H9 (cell line): ENCODE results near the gene TCF15. TPM values are rescaled to one million over a fixed set of nuclear protein-coding genes. Genes with fewer than 3 reads are reported as not detected.

Experiments used
- DNase-seq: peaks from one replicate; pipeline ENCODE4 v3.0.0-alpha.2; 2017
- H2AFZ ChIP-seq: one replicate; pipeline ENCODE4 v1.6.1; 2013; ENCODE audit warnings: mild to moderate bottlenecking, low read length, control low read depth, moderate library complexity
- H2AK5ac ChIP-seq: 2 replicates; pipeline ENCODE4 v1.6.1; 2013; ENCODE audit warnings: low read length, control low read depth, mixed read lengths; ENCODE audit not compliant: insufficient read length
- H2BK120ac ChIP-seq: one replicate; pipeline ENCODE4 v1.6.1; 2013; ENCODE audit warnings: low read depth, mild to moderate bottlenecking, low read length, control low read depth, inconsistent platforms; ENCODE audit not compliant: poor library complexity, severe bottlenecking
- H2BK12ac ChIP-seq: 2 replicates; pipeline ENCODE4 v1.6.1; 2013; ENCODE audit warnings: low read length, control low read depth, mixed read lengths, low read depth; ENCODE audit not compliant: insufficient read length
- H2BK15ac ChIP-seq: 2 replicates; pipeline ENCODE4 v1.6.1; 2013; ENCODE audit warnings: low read depth, low read length, control low read depth
- H2BK20ac ChIP-seq: one replicate; pipeline ENCODE4 v1.6.1; 2013; ENCODE audit warnings: low read depth, mild to moderate bottlenecking, low read length, control low read depth, inconsistent platforms; ENCODE audit not compliant: poor library complexity, severe bottlenecking
- H2BK5ac ChIP-seq: 2 replicates; pipeline ENCODE4 v1.6.1; 2013; ENCODE audit warnings: low read length, control low read depth, mixed read lengths; ENCODE audit not compliant: insufficient read length
- H3K14ac ChIP-seq: 2 replicates; pipeline ENCODE4 v1.6.1; 2013; ENCODE audit warnings: low read length, control low read depth; ENCODE audit not compliant: insufficient read depth
- H3K18ac ChIP-seq: 2 replicates; pipeline ENCODE4 v1.6.1; 2013; ENCODE audit warnings: low read depth, mild to moderate bottlenecking, mixed read lengths, low read length, control low read depth; ENCODE audit not compliant: insufficient read length
- H3K23ac ChIP-seq: 2 replicates; pipeline ENCODE4 v1.6.1; 2013; ENCODE audit warnings: low read length, control low read depth, mixed read lengths, low read depth; ENCODE audit not compliant: insufficient read length
- H3K23me2 ChIP-seq: 2 replicates; pipeline ENCODE4 v1.6.1; 2013; ENCODE audit warnings: low read depth, mild to moderate bottlenecking, mixed read lengths, low read length, control low read depth; ENCODE audit not compliant: insufficient read length, poor library complexity, severe bottlenecking
- H3K27ac ChIP-seq: 2 replicates; pipeline ENCODE4 v1.5.1; 2013; ENCODE audit warnings: low read length, control low read depth, mixed read lengths, low read depth; ENCODE audit not compliant: insufficient read length
- H3K27me3 ChIP-seq: 2 replicates; pipeline ENCODE4 v1.6.1; 2013; ENCODE audit warnings: low read length, control low read depth, inconsistent platforms; ENCODE audit not compliant: insufficient read depth
- H3K4ac ChIP-seq: 2 replicates; pipeline ENCODE4 v1.6.1; 2013; ENCODE audit warnings: low read depth, mild to moderate bottlenecking, control low read depth, inconsistent platforms, low read length, moderate library complexity
- H3K4me1 ChIP-seq: 2 replicates; pipeline ENCODE4 v1.6.1; 2013; ENCODE audit warnings: low read length, control low read depth, inconsistent platforms; ENCODE audit not compliant: insufficient read depth
- H3K4me2 ChIP-seq: 2 replicates; pipeline ENCODE4 v1.6.1; 2013; ENCODE audit warnings: low read length, control low read depth, mixed read lengths; ENCODE audit not compliant: insufficient read length, insufficient read depth
- H3K56ac ChIP-seq: 2 replicates; pipeline ENCODE4 v1.6.1; 2013; ENCODE audit warnings: low read depth, mild to moderate bottlenecking, mixed read lengths, low read length, control low read depth; ENCODE audit not compliant: insufficient read length
- H3K79me1 ChIP-seq: 2 replicates; pipeline ENCODE4 v1.6.1; 2013; ENCODE audit warnings: low read depth, mild to moderate bottlenecking, moderate library complexity, low read length, control low read depth, inconsistent platforms; ENCODE audit not compliant: insufficient read depth, poor library complexity, severe bottlenecking
- H3K79me2 ChIP-seq: 2 replicates; pipeline ENCODE4 v1.6.1; 2013; ENCODE audit warnings: low read length, control low read depth, inconsistent platforms; ENCODE audit not compliant: insufficient read depth
- H3K9ac ChIP-seq: 2 replicates; pipeline ENCODE4 v1.6.1; 2013; ENCODE audit warnings: low read length, control low read depth, mixed read lengths; ENCODE audit not compliant: insufficient read length; ENCODE audit errors: extremely low read depth
- H3K9me3 ChIP-seq: one replicate; pipeline ENCODE4 v1.6.1; 2013; ENCODE audit warnings: low read depth, low read length, inconsistent platforms; ENCODE audit not compliant: control insufficient read depth
- H3T11ph ChIP-seq: one replicate; pipeline ENCODE4 v1.6.1; 2013; ENCODE audit warnings: mild to moderate bottlenecking, low read length, control low read depth, inconsistent platforms
- H4K20me1 ChIP-seq: one replicate; pipeline ENCODE4 v1.6.1; 2013; ENCODE audit not compliant: control insufficient read depth, insufficient read length, insufficient read depth
- H4K5ac ChIP-seq: 2 replicates; pipeline ENCODE4 v1.6.1; 2013; ENCODE audit warnings: low read depth, mild to moderate bottlenecking, mixed read lengths, low read length, control low read depth; ENCODE audit not compliant: insufficient read length
- H4K8ac ChIP-seq: replicated peaks from 2 replicates; pipeline ENCODE4 v1.6.1; 2013; ENCODE audit warnings: low read length, control low read depth, mixed read lengths, low read depth; ENCODE audit not compliant: insufficient read length
- H4K91ac ChIP-seq: 2 replicates; pipeline ENCODE4 v1.6.1; 2013; ENCODE audit warnings: low read depth, mild to moderate bottlenecking, moderate library complexity, mixed read lengths, low read length, control low read depth; ENCODE audit not compliant: insufficient read length
- H3K27ac Mint-ChIP-seq, 3 experiments: 2 replicates in 2 of 3; 3 replicates in 1 of 3; pipeline ENCODE4 v1.8.0; 2020 to 2021; ENCODE audit warnings: mixed read lengths in 3 of 3, mild to moderate bottlenecking in 1 of 3, moderate library complexity in 1 of 3
- H3K27me3 Mint-ChIP-seq: 2 replicates; pipeline ENCODE4 v1.8.0; 2021; ENCODE audit warnings: low read depth, mild to moderate bottlenecking, moderate library complexity, mixed read lengths
- H3K36me3 Mint-ChIP-seq, 3 experiments: 2 replicates in 2 of 3; 3 replicates in 1 of 3; pipeline ENCODE4 v1.8.0; 2020 to 2021; ENCODE audit warnings: low read depth in 3 of 3, mixed read lengths in 3 of 3; ENCODE audit not compliant: insufficient read depth in 1 of 3
- H3K4me1 Mint-ChIP-seq, 2 experiments: 2 replicates each; pipeline ENCODE4 v1.8.0; 2020; ENCODE audit warnings: mixed read lengths in 2 of 2
- H3K4me3 Mint-ChIP-seq, 2 experiments: 2 replicates in 1 of 2; 3 replicates in 1 of 2; pipeline ENCODE4 v1.8.0; 2020 to 2021; ENCODE audit warnings: mild to moderate bottlenecking in 2 of 2, mixed read lengths in 2 of 2, moderate library complexity in 1 of 2
- H3K9me3 Mint-ChIP-seq, 2 experiments: 2 replicates in 1 of 2; 3 replicates in 1 of 2; pipeline ENCODE4 v1.8.0; 2020; ENCODE audit warnings: mild to moderate bottlenecking in 2 of 2, mixed read lengths in 2 of 2, moderate library complexity in 1 of 2
- WGBS: extraction: QIAGEN DNeasy Blood & Tissue Kit; methylation state at CpG from one replicate; pipeline ENCODE4 v1.1.7; 2013; ENCODE audit warnings: missing lambda C conversion rate, low lambda C conversion rate, mixed read lengths; ENCODE audit not compliant: insufficient read length; ENCODE audit errors: extremely low coverage; 5-methylcytosine and 5-hydroxymethylcytosine counted together
- total RNA-seq: library from RNA; stranded (reverse); gene quantifications from 2 replicates; pipeline ENCODE4 v1.2.1, GENCODE V29; 2021
- TF ChIP-seq, protein P1 (sequence below): fragments of 200-600 bp; sonication (generic); conservative IDR thresholded peaks from 3 replicates; pipeline ENCODE4 v1.8.0; 2021; ENCODE audit warnings: antibody characterized with exemption, mild to moderate bottlenecking

Gene TCF15
- total RNA-seq, 1 experiment from 2014 or later = 2.0 TPM

GRCh38 chr20:631101-631500 lies 21.0 kb upstream of the TCF15 start:
- Mint-ChIP-seq H3K36me3 (no peaks in the 10 kb centered on the region), H3K27me3 (peaks cover 21% of the 10 kb centered on the region), H3K4me3 (no peak overlapping the region), H3K9me3 (no peaks in the 10 kb centered on the region), H3K27ac (no peak overlapping the region), H3K4me1 (peaks cover 4 to 17% of the 10 kb centered on the region in 2 experiments; a peak in 2 of 4 replicates)
- WGBS = no CpG with 5 or more reads among the region's 1 CpG
- TF ChIP-seq, protein P1, sequence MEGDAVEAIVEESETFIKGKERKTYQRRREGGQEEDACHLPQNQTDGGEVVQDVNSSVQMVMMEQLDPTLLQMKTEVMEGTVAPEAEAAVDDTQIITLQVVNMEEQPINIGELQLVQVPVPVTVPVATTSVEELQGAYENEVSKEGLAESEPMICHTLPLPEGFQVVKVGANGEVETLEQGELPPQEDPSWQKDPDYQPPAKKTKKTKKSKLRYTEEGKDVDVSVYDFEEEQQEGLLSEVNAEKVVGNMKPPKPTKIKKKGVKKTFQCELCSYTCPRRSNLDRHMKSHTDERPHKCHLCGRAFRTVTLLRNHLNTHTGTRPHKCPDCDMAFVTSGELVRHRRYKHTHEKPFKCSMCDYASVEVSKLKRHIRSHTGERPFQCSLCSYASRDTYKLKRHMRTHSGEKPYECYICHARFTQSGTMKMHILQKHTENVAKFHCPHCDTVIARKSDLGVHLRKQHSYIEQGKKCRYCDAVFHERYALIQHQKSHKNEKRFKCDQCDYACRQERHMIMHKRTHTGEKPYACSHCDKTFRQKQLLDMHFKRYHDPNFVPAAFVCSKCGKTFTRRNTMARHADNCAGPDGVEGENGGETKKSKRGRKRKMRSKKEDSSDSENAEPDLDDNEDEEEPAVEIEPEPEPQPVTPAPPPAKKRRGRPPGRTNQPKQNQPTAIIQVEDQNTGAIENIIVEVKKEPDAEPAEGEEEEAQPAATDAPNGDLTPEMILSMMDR = no peak
- H3K4ac ChIP-seq = no peak overlapping the region
- H2BK5ac ChIP-seq = no peak overlapping the region
- H2AFZ ChIP-seq = no peak overlapping the region
- no peaks in the 10 kb centered on the region for H3K4me1 ChIP-seq
- no peak overlapping the region for H2AK5ac ChIP-seq
- no peak overlapping the region for H3K14ac ChIP-seq
- no peak overlapping the region for H3K27ac ChIP-seq
- no peaks in the 10 kb centered on the region for H3K23me2 ChIP-seq
- H3K18ac ChIP-seq = no peak overlapping the region
- no peaks in the 10 kb centered on the region for H4K20me1 ChIP-seq
- no peak overlapping the region for H2BK12ac ChIP-seq
- no peaks in the 10 kb centered on the region for H3K79me1 ChIP-seq
- no peak overlapping the region for H4K8ac ChIP-seq
- no peak overlapping the region for H3K23ac ChIP-seq
- H2BK20ac ChIP-seq = no peak overlapping the region
- H2BK15ac ChIP-seq = no peak overlapping the region
- DNase-seq = no peak
- no peak overlapping the region for H4K5ac ChIP-seq
- H3K79me2 ChIP-seq = no peaks in the 10 kb centered on the region
- no peaks in the 10 kb centered on the region for H3K9me3 ChIP-seq
- no peak overlapping the region for H3K9ac ChIP-seq
- no peak overlapping the region for H3K4me2 ChIP-seq
- H3T11ph ChIP-seq = no peak overlapping the region
- no peak overlapping the region for H3K56ac ChIP-seq
- H4K91ac ChIP-seq = no peak overlapping the region
- no peaks in the 10 kb centered on the region for H3K27me3 ChIP-seq
- H2BK120ac ChIP-seq = no peak overlapping the region
